GM21723 (cell line): ENCODE data around the gene GP1BB.

Experiments used
- ATAC-seq: cut with Tn5 transposase; IDR thresholded peaks from one replicate; pipeline ENCODE4 v1.9.1; 2021; ENCODE audit warnings: mild to moderate bottlenecking, moderate library complexity; ENCODE audit not compliant: unreplicated experiment

Gene GP1BB

GRCh38 chr22:19713650-19714311 lies 9.6 kb upstream of the GP1BB start:
- no peak for ATAC-seq

GRCh38 chr22:19714312-19715187 lies 8.8 kb upstream of the GP1BB start, which contains the start of gene SEPTIN5:
Gene SEPTIN5 (plus strand): TSS chr22:19714503. CDS start chr22:19714589, 86 bp downstream.
- no peak for ATAC-seq

- ATAC-seq, result no peak
These were observed 8.0 kb upstream of the GP1BB start for GRCh38 chr22:19715188-19715930.

GRCh38 chr22:19716041-19716828 lies 7.1 kb upstream of the GP1BB start:
- ATAC-seq, result no peak

- no peak for ATAC-seq
These were observed 6.6 kb upstream of the GP1BB start for GRCh38 chr22:19716829-19717105.

GRCh38 chr22:19717181-19717580 lies 6.2 kb upstream of the GP1BB start:
- no peak for ATAC-seq

- no peak for ATAC-seq
These were observed 5.5 kb upstream of the GP1BB start for GRCh38 chr22:19717691-19718455.

GRCh38 chr22:19718456-19719049 lies 4.8 kb upstream of the GP1BB start:
- ATAC-seq, result no peak

- ATAC-seq, result no peak
These were observed 4.3 kb upstream of the GP1BB start for GRCh38 chr22:19719050-19719482.

GRCh38 chr22:19719488-19720021 lies 3.8 kb upstream of the GP1BB start:
- no peak for ATAC-seq

GRCh38 chr22:19720150-19720827 lies 3.0 kb upstream of the GP1BB start:
- no peak for ATAC-seq

- no peak for ATAC-seq
These were observed 2.4 kb upstream of the GP1BB start for GRCh38 chr22:19720999-19721329.

GRCh38 chr22:19721330-19722177 lies 1.8 kb upstream of the GP1BB start:
- ATAC-seq, result no peak

GRCh38 chr22:19722178-19722981 lies 959 bp upstream of the GP1BB start:
- no peak for ATAC-seq

- ATAC-seq, result no peak
These were observed 432 bp upstream of the GP1BB start for GRCh38 chr22:19722982-19723231.

GRCh38 chr22:19723983-19724827 lies 866 bp downstream of the GP1BB start:
- ATAC-seq, result no peak
